Fibroblast of lung (primary cell): ENCODE measurements around the gene LCE4A. TPM values are rescaled to one million over a fixed set of nuclear protein-coding genes. Genes with fewer than 3 reads are reported as not detected.

Experiments
- DNase-seq, 2 donors: peaks; one replicate each; pipeline versions ENCODE4 v3.0.0 to v3.0.0-alpha.2; 2010; ENCODE audit warnings: low read depth in 2 of 2
- H2AFZ ChIP-seq: 2 replicates; pipeline ENCODE4 v1.5.1; 2012; ENCODE audit warnings: low read length, control low read depth, inconsistent platforms
- H3K27ac ChIP-seq: 2 replicates; pipeline ENCODE4 v1.5.1; 2011; ENCODE audit warnings: low read length, control low read depth; ENCODE audit not compliant: insufficient read depth
- H3K27me3 ChIP-seq: 2 replicates; pipeline ENCODE4 v1.5.1; 2011; ENCODE audit warnings: mild to moderate bottlenecking, low read length; ENCODE audit not compliant: control insufficient read depth, insufficient read depth
- H3K36me3 ChIP-seq: 2 replicates; pipeline ENCODE4 v1.5.1; 2011; ENCODE audit warnings: low read length; ENCODE audit not compliant: control insufficient read depth, insufficient read depth
- H3K4me1 ChIP-seq: 2 replicates; pipeline ENCODE4 v1.5.1; 2011; ENCODE audit warnings: low read length; ENCODE audit not compliant: control insufficient read depth, insufficient read depth; ENCODE audit errors: extremely low read depth
- H3K4me2 ChIP-seq: 2 replicates; pipeline ENCODE4 v1.5.1; 2011; ENCODE audit warnings: low read length, control low read depth; ENCODE audit not compliant: insufficient read depth; ENCODE audit errors: extremely low read depth
- H3K4me3 ChIP-seq, 4 experiments: fragments of 200-600 bp in 1 of 4; sonication (generic) in 1 of 4; replicated peaks in 1 of 4; 2 replicates each; pipeline ENCODE4 v1.5.1; 2011 to 2016; ENCODE audit warnings: low read length in 4 of 4, low read depth in 3 of 4, mild to moderate bottlenecking in 3 of 4, control low read depth in 2 of 4, inconsistent platforms in 1 of 4, mixed read lengths in 1 of 4; ENCODE audit not compliant: insufficient read depth in 1 of 4; ENCODE audit errors: control extremely low read depth in 1 of 4
- H3K79me2 ChIP-seq: 2 replicates; pipeline ENCODE4 v1.5.1; 2012; ENCODE audit warnings: mild to moderate bottlenecking, low read length, inconsistent platforms; ENCODE audit not compliant: control insufficient read depth, insufficient read depth
- H3K9ac ChIP-seq: 2 replicates; pipeline ENCODE4 v1.5.1; 2011; ENCODE audit warnings: mild to moderate bottlenecking, low read length, control low read depth; ENCODE audit not compliant: insufficient read depth
- H3K9me3 ChIP-seq: 2 replicates; pipeline ENCODE4 v1.5.1; 2012; ENCODE audit warnings: low read depth, low read length; ENCODE audit not compliant: control insufficient read depth, insufficient read depth
- H4K20me1 ChIP-seq: 2 replicates; pipeline ENCODE4 v1.5.1; 2011; ENCODE audit warnings: low read length; ENCODE audit not compliant: control insufficient read depth, insufficient read depth; ENCODE audit errors: extremely low read depth
- CTCF ChIP-seq, 2 donors: IDR thresholded peaks in 1 of 2; conservative IDR thresholded peaks in 1 of 2; 1 replicate in 1 of 2; 2 replicates in 1 of 2; pipeline ENCODE4 v1.5.1; 2011 to 2012; ENCODE audit warnings: low read length in 2 of 2, control low read depth in 1 of 2, inconsistent platforms in 1 of 2, low read depth in 1 of 2, mild to moderate bottlenecking in 1 of 2
- EZH2 ChIP-seq: IDR thresholded peaks from 2 replicates; pipeline ENCODE4 v1.5.1; 2012; ENCODE audit warnings: low read length, control low read depth, mild to moderate bottlenecking; ENCODE audit errors: missing control alignments
- polyA plus RNA-seq, 2 donors: library from polyadenylated mRNA; depleted of rRNA in 1 of 2; stranded (reverse) in 1 of 2; unstranded in 1 of 2; fragments of >200 nt; gene quantifications; 2 replicates each; pipeline ENCODE4 v1.2.1, GENCODE V29; 2011 to 2012; ENCODE audit warnings: missing spikeins in 1 of 2
- total RNA-seq: library from RNA; depleted of rRNA; stranded (reverse); fragments of >200 nt; gene quantifications from 2 replicates; pipeline ENCODE4 v1.2.1, GENCODE V29; 2014

LCE4A gene
- total and polyA plus RNA-seq, 2 donors (not counting 1 experiment from before 2014, with no cell fraction given) = not detected

GRCh38 chr1:152756872-152757271, 48.9 kb downstream of the LCE4A start:
- no peaks in the 10 kb centered on the region for H4K20me1 ChIP-seq
- no peak for TF ChIP-seq EZH2
- no peak for TF ChIP-seq CTCF (conservative IDR thresholded peaks at IDR 0.05 in 1 of 2, IDR thresholded peaks at IDR 0.05 in 1 of 2; ENCODE audit: low read depth in 1 of 2, low read length in 2 of 2)
- H3K4me3 ChIP-seq = no peak overlapping the region
- no peak overlapping the region for H3K4me2 ChIP-seq
- peaks cover 11% of the 10 kb centered on the region for H3K4me1 ChIP-seq
- H2AFZ ChIP-seq = no peak overlapping the region
- no peaks in the 10 kb centered on the region for H3K36me3 ChIP-seq
- no peak overlapping the region for H3K27ac ChIP-seq
- DNase-seq = no peak
- H3K79me2 ChIP-seq = no peaks in the 10 kb centered on the region
- H3K9me3 ChIP-seq = no peaks in the 10 kb centered on the region
- no peaks in the 10 kb centered on the region for H3K27me3 ChIP-seq
- no peak overlapping the region for H3K9ac ChIP-seq

- no peaks in the 10 kb centered on the region for H3K9me3 ChIP-seq
- no peak within 1 kb of the TSS for H2AFZ ChIP-seq
- no peak for DNase-seq
- H4K20me1 ChIP-seq = no peaks in the 10 kb centered on the region
- no peak within 1 kb of the TSS for H3K4me2 ChIP-seq
- no peaks in the 10 kb centered on the region for H3K79me2 ChIP-seq
- no peak within 1 kb of the TSS for H3K4me3 ChIP-seq
- no peak within 1 kb of the TSS for H3K9ac ChIP-seq
- H3K4me1 ChIP-seq = peaks cover 7% of the 10 kb centered on the region
- no peak within 1 kb of the TSS for H3K27ac ChIP-seq
- H3K36me3 ChIP-seq = no peaks in the 10 kb centered on the region
- no peaks in the 10 kb centered on the region for H3K27me3 ChIP-seq
- TF ChIP-seq CTCF (conservative IDR thresholded peaks at IDR 0.05 in 1 of 2, IDR thresholded peaks at IDR 0.05 in 1 of 2; ENCODE audit: low read depth in 1 of 2, low read length in 2 of 2) (no peak), EZH2 (no peak)
Observed at GRCh38 chr1:152757747-152758146, 49.8 kb downstream of the LCE4A start, which contains the start of gene KPRP. Gene KPRP, plus strand, starts transcription at chr1:152758025. Its CDS starts 1,564 bp downstream, at chr1:152759589.

GRCh38 chr1:152758636-152759035, 50.7 kb downstream of the LCE4A start:
- Histone ChIP-seq H3K79me2 (no peaks in the 10 kb centered on the region), H2AFZ (no peak overlapping the region), H3K4me3 (no peak overlapping the region), H3K27ac (no peak overlapping the region), H3K9ac (no peak overlapping the region), H4K20me1 (no peaks in the 10 kb centered on the region), H3K36me3 (no peaks in the 10 kb centered on the region), H3K9me3 (no peaks in the 10 kb centered on the region), H3K27me3 (no peaks in the 10 kb centered on the region), H3K4me1 (peaks cover under 1% of the 10 kb centered on the region), H3K4me2 (no peak overlapping the region)
- DNase-seq = no peak
- TF ChIP-seq CTCF (conservative IDR thresholded peaks at IDR 0.05 in 1 of 2, IDR thresholded peaks at IDR 0.05 in 1 of 2; ENCODE audit: low read depth in 1 of 2, low read length in 2 of 2) = no peak
- TF ChIP-seq EZH2 = no peak

Other genes starting within 250 kb of the LCE4A start
- gene LCE5A, start 197.4 kb upstream of the LCE4A start, total RNA-seq = not detected in 2 replicates
- gene LCE5A, start 197.4 kb upstream of the LCE4A start, polyA plus RNA-seq = not detected in 2 replicates
- gene CRCT1, start 193.7 kb upstream of the LCE4A start, total RNA-seq = not detected in 2 replicates
- not detected in 2 replicates for gene CRCT1, start 193.7 kb upstream of the LCE4A start, polyA plus RNA-seq
- not detected in 2 replicates for gene LCE3E, start 141.4 kb upstream of the LCE4A start, total RNA-seq
- gene LCE3E, start 141.4 kb upstream of the LCE4A start, polyA plus RNA-seq = not detected in 2 replicates
- gene LCE3D, start 127.6 kb upstream of the LCE4A start, total RNA-seq = not detected in 2 replicates
- not detected in 2 replicates for gene LCE3D, start 127.6 kb upstream of the LCE4A start, polyA plus RNA-seq
- not detected in 2 replicates for gene LCE3C, start 107.9 kb upstream of the LCE4A start, total RNA-seq
- not detected in 2 replicates for gene LCE3C, start 107.9 kb upstream of the LCE4A start, polyA plus RNA-seq
- not detected in 2 replicates for gene LCE3B, start 94.3 kb upstream of the LCE4A start, total RNA-seq
- not detected in 2 replicates for gene LCE3B, start 94.3 kb upstream of the LCE4A start, polyA plus RNA-seq
- gene LCE3A, start 85.1 kb upstream of the LCE4A start, total RNA-seq = not detected in 2 replicates
- gene LCE3A, start 85.1 kb upstream of the LCE4A start, polyA plus RNA-seq = not detected in 2 replicates
- not detected in 2 replicates for gene LCE2D, start 44.8 kb upstream of the LCE4A start, total RNA-seq
- gene LCE2D, start 44.8 kb upstream of the LCE4A start, polyA plus RNA-seq = not detected in 2 replicates
- not detected in 2 replicates for gene LCE2C, start 32.9 kb upstream of the LCE4A start, total RNA-seq
- gene LCE2C, start 32.9 kb upstream of the LCE4A start, polyA plus RNA-seq = 0.12 and 1.5 TPM in 2 replicates
- gene LCE2B, start 22.0 kb upstream of the LCE4A start, total RNA-seq = not detected in 2 replicates
- gene LCE2B, start 22.0 kb upstream of the LCE4A start, polyA plus RNA-seq = 0.17 and 0.53 TPM in 2 replicates
- 0.33 TPM in 1 of 2 replicates, not detected in the other for gene LCE2A, start 9.8 kb upstream of the LCE4A start, total RNA-seq
- gene LCE2A, start 9.8 kb upstream of the LCE4A start, polyA plus RNA-seq = 0.91 and 8.1 TPM in 2 replicates
- not detected in 2 replicates for gene KPRP, start 49.9 kb downstream of the LCE4A start, total RNA-seq
- gene KPRP, start 49.9 kb downstream of the LCE4A start, polyA plus RNA-seq = 0.33 and 0.63 TPM in 2 replicates
- not detected in 2 replicates for gene LCE1F, start 67.0 kb downstream of the LCE4A start, total RNA-seq
- not detected in 2 replicates for gene LCE1F, start 67.0 kb downstream of the LCE4A start, polyA plus RNA-seq
- not detected in 2 replicates for gene LCE1E, start 78.1 kb downstream of the LCE4A start, total RNA-seq
- 0.08 and 0.14 TPM in 2 replicates for gene LCE1E, start 78.1 kb downstream of the LCE4A start, polyA plus RNA-seq
- not detected in 2 replicates for gene LCE1D, start 88.6 kb downstream of the LCE4A start, total RNA-seq
- not detected in 2 replicates for gene LCE1D, start 88.6 kb downstream of the LCE4A start, polyA plus RNA-seq
- not detected in 2 replicates for gene LCE1C, start 98.5 kb downstream of the LCE4A start, total RNA-seq
- gene LCE1C, start 98.5 kb downstream of the LCE4A start, polyA plus RNA-seq = not detected in 2 replicates
- not detected in 2 replicates for gene LCE1B, start 103.8 kb downstream of the LCE4A start, total RNA-seq
- not detected in 2 replicates for gene LCE1B, start 103.8 kb downstream of the LCE4A start, polyA plus RNA-seq
- not detected in 2 replicates for gene LCE1A, start 119.3 kb downstream of the LCE4A start, total RNA-seq
- gene LCE1A, start 119.3 kb downstream of the LCE4A start, polyA plus RNA-seq = not detected in 2 replicates
- gene LCE6A, start 134.7 kb downstream of the LCE4A start, total RNA-seq = not detected in 2 replicates
- not detected in 2 replicates for gene LCE6A, start 134.7 kb downstream of the LCE4A start, polyA plus RNA-seq
- gene LCE7A, start 151.8 kb downstream of the LCE4A start, total RNA-seq = not detected in 2 replicates
- not detected in 2 replicates for gene LCE7A, start 151.8 kb downstream of the LCE4A start, polyA plus RNA-seq
- gene SMCP, start 170.2 kb downstream of the LCE4A start, total RNA-seq = 0.17 TPM in 1 of 2 replicates, not detected in the other
- gene SMCP, start 170.2 kb downstream of the LCE4A start, polyA plus RNA-seq = 0.12 TPM in 1 of 2 replicates, not detected in the other
- not detected in 2 replicates for gene IVL, start 200.4 kb downstream of the LCE4A start, total RNA-seq
- gene IVL, start 200.4 kb downstream of the LCE4A start, polyA plus RNA-seq = 0.10 and 0.34 TPM in 2 replicates
- gene SPRR5, start 239.0 kb downstream of the LCE4A start, total RNA-seq = not detected in 2 replicates
- not detected in 2 replicates for gene SPRR5, start 239.0 kb downstream of the LCE4A start, polyA plus RNA-seq